A172 (cell line): Measurements from ENCODE around the gene NDUFB10. TPM values are rescaled to one million over a fixed set of nuclear protein-coding genes. Genes with fewer than 3 reads are reported as not detected.

Source experiments
- DNase-seq: peaks from one replicate; pipeline ENCODE4 v3.0.0-alpha.2; 2015; ENCODE audit warnings: low spot score
- total RNA-seq: library from RNA; depleted of rRNA; stranded (reverse); fragments of >200 nt; shearing (Covaris generic); gene quantifications from 2 replicates; pipeline ENCODE4 v1.2.3, GENCODE V29; 2014

Gene NDUFB10
- total RNA-seq, 1 experiment from 2014 or later: 367 TPM

- peak; percentile 91 for DNase-seq
These were observed 12.6 kb downstream of the NDUFB10 start, which contains the start of gene TBL3 for GRCh38 chr16:1971796-1972489. TBL3 (plus strand) TSS chr16:1972053; CDS start chr16:1972165, 112 bp downstream.

- DNase-seq: no peak
These were observed 13.1 kb downstream of the NDUFB10 start for GRCh38 chr16:1972490-1972877.

- no peak for DNase-seq
These were observed 14.3 kb downstream of the NDUFB10 start for GRCh38 chr16:1973461-1974156.

GRCh38 chr16:1974157-1975070, 15.1 kb downstream of the NDUFB10 start:
- no peak for DNase-seq

GRCh38 chr16:1975432-1976215, 16.3 kb downstream of the NDUFB10 start:
- no peak for DNase-seq

GRCh38 chr16:1976216-1976520, 16.8 kb downstream of the NDUFB10 start:
- DNase-seq: no peak

GRCh38 chr16:1976951-1977874, 17.9 kb downstream of the NDUFB10 start:
- no peak for DNase-seq

- no peak for DNase-seq
These were observed 18.5 kb downstream of the NDUFB10 start for GRCh38 chr16:1977875-1978268.

- DNase-seq: no peak
These were observed 19.3 kb downstream of the NDUFB10 start for GRCh38 chr16:1978476-1979120.

GRCh38 chr16:1979271-1980029, 20.1 kb downstream of the NDUFB10 start:
- DNase-seq: no peak

GRCh38 chr16:1980030-1980769, 20.9 kb downstream of the NDUFB10 start:
- no peak for DNase-seq

GRCh38 chr16:1980770-1981087, 21.4 kb downstream of the NDUFB10 start:
- DNase-seq: no peak

GRCh38 chr16:1981398-1981836, 22.1 kb downstream of the NDUFB10 start, which contains the start of gene NOXO1:
NOXO1 (minus strand) TSS chr16:1981469; CDS start chr16:1981179, 290 bp downstream.
- no peak for DNase-seq

- DNase-seq: no peak
These were observed 22.7 kb downstream of the NDUFB10 start for GRCh38 chr16:1982013-1982433.

- no peak for DNase-seq
These were observed 23.7 kb downstream of the NDUFB10 start for GRCh38 chr16:1982991-1983543.

GRCh38 chr16:1983544-1984346, 24.4 kb downstream of the NDUFB10 start, which contains the start of gene GFER:
GFER (plus strand) TSS chr16:1984193; CDS start chr16:1984219, 26 bp downstream.
- peak; percentile 77 for DNase-seq
